H9 (cell line): ENCODE measurements around the gene MTG1. TPM values are rescaled to one million over a fixed set of nuclear protein-coding genes. Genes with fewer than 3 reads are reported as not detected.

ENCODE experiments used
- DNase-seq: peaks from one replicate; pipeline ENCODE4 v3.0.0-alpha.2; 2017
- H2AFZ ChIP-seq: one replicate; pipeline ENCODE4 v1.6.1; 2013; ENCODE audit warnings: mild to moderate bottlenecking, low read length, control low read depth, moderate library complexity
- H2AK5ac ChIP-seq: 2 replicates; pipeline ENCODE4 v1.6.1; 2013; ENCODE audit warnings: low read length, control low read depth, mixed read lengths; ENCODE audit not compliant: insufficient read length
- H2BK120ac ChIP-seq: one replicate; pipeline ENCODE4 v1.6.1; 2013; ENCODE audit warnings: low read depth, mild to moderate bottlenecking, low read length, control low read depth, inconsistent platforms; ENCODE audit not compliant: poor library complexity, severe bottlenecking
- H2BK12ac ChIP-seq: 2 replicates; pipeline ENCODE4 v1.6.1; 2013; ENCODE audit warnings: low read length, control low read depth, mixed read lengths, low read depth; ENCODE audit not compliant: insufficient read length
- H2BK15ac ChIP-seq: 2 replicates; pipeline ENCODE4 v1.6.1; 2013; ENCODE audit warnings: low read depth, low read length, control low read depth
- H2BK20ac ChIP-seq: one replicate; pipeline ENCODE4 v1.6.1; 2013; ENCODE audit warnings: low read depth, mild to moderate bottlenecking, low read length, control low read depth, inconsistent platforms; ENCODE audit not compliant: poor library complexity, severe bottlenecking
- H2BK5ac ChIP-seq: 2 replicates; pipeline ENCODE4 v1.6.1; 2013; ENCODE audit warnings: low read length, control low read depth, mixed read lengths; ENCODE audit not compliant: insufficient read length
- H3K14ac ChIP-seq: 2 replicates; pipeline ENCODE4 v1.6.1; 2013; ENCODE audit warnings: low read length, control low read depth; ENCODE audit not compliant: insufficient read depth
- H3K18ac ChIP-seq: 2 replicates; pipeline ENCODE4 v1.6.1; 2013; ENCODE audit warnings: low read depth, mild to moderate bottlenecking, mixed read lengths, low read length, control low read depth; ENCODE audit not compliant: insufficient read length
- H3K23ac ChIP-seq: 2 replicates; pipeline ENCODE4 v1.6.1; 2013; ENCODE audit warnings: low read length, control low read depth, mixed read lengths, low read depth; ENCODE audit not compliant: insufficient read length
- H3K23me2 ChIP-seq: 2 replicates; pipeline ENCODE4 v1.6.1; 2013; ENCODE audit warnings: low read depth, mild to moderate bottlenecking, mixed read lengths, low read length, control low read depth; ENCODE audit not compliant: insufficient read length, poor library complexity, severe bottlenecking
- H3K27ac ChIP-seq: 2 replicates; pipeline ENCODE4 v1.5.1; 2013; ENCODE audit warnings: low read length, control low read depth, mixed read lengths, low read depth; ENCODE audit not compliant: insufficient read length
- H3K27me3 ChIP-seq: 2 replicates; pipeline ENCODE4 v1.6.1; 2013; ENCODE audit warnings: low read length, control low read depth, inconsistent platforms; ENCODE audit not compliant: insufficient read depth
- H3K4ac ChIP-seq: 2 replicates; pipeline ENCODE4 v1.6.1; 2013; ENCODE audit warnings: low read depth, mild to moderate bottlenecking, control low read depth, inconsistent platforms, low read length, moderate library complexity
- H3K4me1 ChIP-seq: 2 replicates; pipeline ENCODE4 v1.6.1; 2013; ENCODE audit warnings: low read length, control low read depth, inconsistent platforms; ENCODE audit not compliant: insufficient read depth
- H3K4me2 ChIP-seq: 2 replicates; pipeline ENCODE4 v1.6.1; 2013; ENCODE audit warnings: low read length, control low read depth, mixed read lengths; ENCODE audit not compliant: insufficient read length, insufficient read depth
- H3K56ac ChIP-seq: 2 replicates; pipeline ENCODE4 v1.6.1; 2013; ENCODE audit warnings: low read depth, mild to moderate bottlenecking, mixed read lengths, low read length, control low read depth; ENCODE audit not compliant: insufficient read length
- H3K79me1 ChIP-seq: 2 replicates; pipeline ENCODE4 v1.6.1; 2013; ENCODE audit warnings: low read depth, mild to moderate bottlenecking, moderate library complexity, low read length, control low read depth, inconsistent platforms; ENCODE audit not compliant: insufficient read depth, poor library complexity, severe bottlenecking
- H3K79me2 ChIP-seq: 2 replicates; pipeline ENCODE4 v1.6.1; 2013; ENCODE audit warnings: low read length, control low read depth, inconsistent platforms; ENCODE audit not compliant: insufficient read depth
- H3K9ac ChIP-seq: 2 replicates; pipeline ENCODE4 v1.6.1; 2013; ENCODE audit warnings: low read length, control low read depth, mixed read lengths; ENCODE audit not compliant: insufficient read length; ENCODE audit errors: extremely low read depth
- H3K9me3 ChIP-seq: one replicate; pipeline ENCODE4 v1.6.1; 2013; ENCODE audit warnings: low read depth, low read length, inconsistent platforms; ENCODE audit not compliant: control insufficient read depth
- H3T11ph ChIP-seq: one replicate; pipeline ENCODE4 v1.6.1; 2013; ENCODE audit warnings: mild to moderate bottlenecking, low read length, control low read depth, inconsistent platforms
- H4K20me1 ChIP-seq: one replicate; pipeline ENCODE4 v1.6.1; 2013; ENCODE audit not compliant: control insufficient read depth, insufficient read length, insufficient read depth
- H4K5ac ChIP-seq: 2 replicates; pipeline ENCODE4 v1.6.1; 2013; ENCODE audit warnings: low read depth, mild to moderate bottlenecking, mixed read lengths, low read length, control low read depth; ENCODE audit not compliant: insufficient read length
- H4K8ac ChIP-seq: replicated peaks from 2 replicates; pipeline ENCODE4 v1.6.1; 2013; ENCODE audit warnings: low read length, control low read depth, mixed read lengths, low read depth; ENCODE audit not compliant: insufficient read length
- H4K91ac ChIP-seq: 2 replicates; pipeline ENCODE4 v1.6.1; 2013; ENCODE audit warnings: low read depth, mild to moderate bottlenecking, moderate library complexity, mixed read lengths, low read length, control low read depth; ENCODE audit not compliant: insufficient read length
- H3K27ac Mint-ChIP-seq, 3 experiments: 2 replicates in 2 of 3; 3 replicates in 1 of 3; pipeline ENCODE4 v1.8.0; 2020 to 2021; ENCODE audit warnings: mixed read lengths in 3 of 3, mild to moderate bottlenecking in 1 of 3, moderate library complexity in 1 of 3
- H3K27me3 Mint-ChIP-seq: 2 replicates; pipeline ENCODE4 v1.8.0; 2021; ENCODE audit warnings: low read depth, mild to moderate bottlenecking, moderate library complexity, mixed read lengths
- H3K36me3 Mint-ChIP-seq, 3 experiments: 2 replicates in 2 of 3; 3 replicates in 1 of 3; pipeline ENCODE4 v1.8.0; 2020 to 2021; ENCODE audit warnings: low read depth in 3 of 3, mixed read lengths in 3 of 3; ENCODE audit not compliant: insufficient read depth in 1 of 3
- H3K4me1 Mint-ChIP-seq, 2 experiments: 2 replicates each; pipeline ENCODE4 v1.8.0; 2020; ENCODE audit warnings: mixed read lengths in 2 of 2
- H3K4me3 Mint-ChIP-seq, 2 experiments: 2 replicates in 1 of 2; 3 replicates in 1 of 2; pipeline ENCODE4 v1.8.0; 2020 to 2021; ENCODE audit warnings: mild to moderate bottlenecking in 2 of 2, mixed read lengths in 2 of 2, moderate library complexity in 1 of 2
- H3K9me3 Mint-ChIP-seq, 2 experiments: 2 replicates in 1 of 2; 3 replicates in 1 of 2; pipeline ENCODE4 v1.8.0; 2020; ENCODE audit warnings: mild to moderate bottlenecking in 2 of 2, mixed read lengths in 2 of 2, moderate library complexity in 1 of 2
- WGBS: extraction: QIAGEN DNeasy Blood & Tissue Kit; methylation state at CpG from one replicate; pipeline ENCODE4 v1.1.7; 2013; ENCODE audit warnings: missing lambda C conversion rate, low lambda C conversion rate, mixed read lengths; ENCODE audit not compliant: insufficient read length; ENCODE audit errors: extremely low coverage; 5-methylcytosine and 5-hydroxymethylcytosine counted together
- total RNA-seq: library from RNA; stranded (reverse); gene quantifications from 2 replicates; pipeline ENCODE4 v1.2.1, GENCODE V29; 2021
- TF ChIP-seq, protein P1 (sequence below): fragments of 200-600 bp; sonication (generic); conservative IDR thresholded peaks from 3 replicates; pipeline ENCODE4 v1.8.0; 2021; ENCODE audit warnings: antibody characterized with exemption, mild to moderate bottlenecking

The MTG1 gene
- total RNA-seq, 1 experiment from 2014 or later = 65.3 TPM

DNA sequence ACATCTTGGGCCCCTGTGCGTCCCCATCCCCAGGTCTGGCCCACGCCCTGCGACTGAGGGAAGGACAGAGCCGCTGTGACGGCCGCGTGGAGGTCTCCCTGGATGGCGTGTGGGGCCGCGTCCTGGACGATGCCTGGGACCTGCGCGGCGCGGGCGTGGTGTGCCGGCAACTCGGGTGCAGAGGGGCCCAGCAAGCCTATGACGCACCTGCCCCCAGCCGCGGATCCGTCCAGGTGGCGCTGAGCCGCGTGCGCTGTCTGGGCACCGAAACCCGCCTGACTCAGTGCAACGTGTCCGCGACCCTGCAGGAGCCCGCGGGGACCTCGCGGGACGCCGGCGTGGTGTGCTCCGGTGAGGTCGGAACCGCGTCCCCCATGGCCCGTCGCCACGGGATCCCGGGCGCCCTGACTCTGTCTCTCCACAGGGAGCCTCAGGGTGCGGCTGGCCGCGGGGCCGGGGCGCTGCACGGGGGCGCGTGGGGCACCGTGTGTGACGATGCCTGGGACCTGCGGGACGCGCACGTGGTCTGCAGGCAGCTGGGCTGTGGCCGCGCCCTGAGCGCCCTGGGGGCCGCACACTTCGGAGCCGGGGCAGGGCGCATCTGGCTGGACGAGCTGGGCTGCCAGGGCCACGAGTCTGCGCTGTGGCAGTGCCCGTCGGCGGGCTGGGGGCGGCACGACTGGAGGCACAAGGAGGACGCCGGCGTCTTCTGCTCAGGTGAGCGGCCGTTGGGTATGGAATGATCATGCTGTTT lies 65.7 kb downstream of the MTG1 start:
- Histone ChIP-seq H2AFZ (no peak overlapping the region), H2BK120ac (no peak overlapping the region), H2BK20ac (no peak overlapping the region), H3T11ph (no peak overlapping the region), H3K9me3 (peaks cover 75% of the 10 kb centered on the region), H3K27me3 (no peaks in the 10 kb centered on the region), H3K23ac (no peak overlapping the region), H4K20me1 (no peaks in the 10 kb centered on the region), H3K56ac (no peak overlapping the region), H3K4me2 (no peak overlapping the region), H3K23me2 (no peaks in the 10 kb centered on the region), H2BK12ac (no peak overlapping the region), H3K9ac (no peak overlapping the region), H2BK5ac (no peak overlapping the region), H2BK15ac (no peak overlapping the region), H3K79me2 (no peaks in the 10 kb centered on the region), H4K5ac (no peak overlapping the region), H2AK5ac (no peak overlapping the region), H3K4me1 (no peaks in the 10 kb centered on the region), H3K14ac (no peak overlapping the region), H3K18ac (no peak overlapping the region), H3K4ac (no peak overlapping the region), H3K27ac (no peak overlapping the region), H3K79me1 (no peaks in the 10 kb centered on the region), H4K8ac (no peak overlapping the region), H4K91ac (no peak overlapping the region)
- Mint-ChIP-seq H3K4me1 (no peaks in the 10 kb centered on the region), H3K36me3 (peaks cover 5 to 18% (median 8%) of the 10 kb centered on the region in 3 experiments; a peak in 5 of 7 replicates), H3K4me3 (no peak overlapping the region), H3K27ac (no peak overlapping the region), H3K27me3 (peaks cover 7% of the 10 kb centered on the region), H3K9me3 (peaks cover 82 to 90% of the 10 kb centered on the region in 2 experiments)
- no CpG with 5 or more reads among the region's 81 CpGs for WGBS
- TF ChIP-seq, protein P1, sequence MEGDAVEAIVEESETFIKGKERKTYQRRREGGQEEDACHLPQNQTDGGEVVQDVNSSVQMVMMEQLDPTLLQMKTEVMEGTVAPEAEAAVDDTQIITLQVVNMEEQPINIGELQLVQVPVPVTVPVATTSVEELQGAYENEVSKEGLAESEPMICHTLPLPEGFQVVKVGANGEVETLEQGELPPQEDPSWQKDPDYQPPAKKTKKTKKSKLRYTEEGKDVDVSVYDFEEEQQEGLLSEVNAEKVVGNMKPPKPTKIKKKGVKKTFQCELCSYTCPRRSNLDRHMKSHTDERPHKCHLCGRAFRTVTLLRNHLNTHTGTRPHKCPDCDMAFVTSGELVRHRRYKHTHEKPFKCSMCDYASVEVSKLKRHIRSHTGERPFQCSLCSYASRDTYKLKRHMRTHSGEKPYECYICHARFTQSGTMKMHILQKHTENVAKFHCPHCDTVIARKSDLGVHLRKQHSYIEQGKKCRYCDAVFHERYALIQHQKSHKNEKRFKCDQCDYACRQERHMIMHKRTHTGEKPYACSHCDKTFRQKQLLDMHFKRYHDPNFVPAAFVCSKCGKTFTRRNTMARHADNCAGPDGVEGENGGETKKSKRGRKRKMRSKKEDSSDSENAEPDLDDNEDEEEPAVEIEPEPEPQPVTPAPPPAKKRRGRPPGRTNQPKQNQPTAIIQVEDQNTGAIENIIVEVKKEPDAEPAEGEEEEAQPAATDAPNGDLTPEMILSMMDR = no peak
- peak; percentile 17 for DNase-seq
